Kidney tubule cell (primary cell): ENCODE data around the gene KLHL22.
A peak's percentile ranks its signal among the peaks of the same experiment; 100 is the strongest.
"Not testable (repeated sequence)": the region's sequence is repeated elsewhere in the genome, so short reads cannot be mapped to it uniquely, and the experiment has no call there.

Experiments used
- DNase-seq: peaks from one replicate; pipeline ENCODE4 v3.0.0-alpha.2; 2018; ENCODE audit warnings: low spot score

The KLHL22 gene

GRCh38 chr22:20504293-20504922 is 8.8 kb upstream of the KLHL22 start:
- DNase-seq: peak; percentile 95

- DNase-seq: peak; percentile 94
Observed at GRCh38 chr22:20503816-20504215, 8.2 kb upstream of the KLHL22 start.

GRCh38 chr22:20499769-20500168 is 4.2 kb upstream of the KLHL22 start:
- no peak for DNase-seq

GRCh38 chr22:20498913-20499312 is 3.3 kb upstream of the KLHL22 start:
- no peak for DNase-seq

- no peak for DNase-seq
Observed at GRCh38 chr22:20497426-20497825, 1.8 kb upstream of the KLHL22 start.

GRCh38 chr22:20495861-20496681 is 476 bp upstream of the KLHL22 start:
- DNase-seq: peak; percentile 94

GRCh38 chr22:20491346-20491745 is 4.2 kb downstream of the KLHL22 start:
- DNase-seq: no peak

GRCh38 chr22:20490941-20491307 is 4.7 kb downstream of the KLHL22 start:
- no peak for DNase-seq

- no peak for DNase-seq
Observed at GRCh38 chr22:20490183-20490940, 5.2 kb downstream of the KLHL22 start.

- no peak for DNase-seq
Observed at GRCh38 chr22:20488946-20489345, 6.6 kb downstream of the KLHL22 start.

GRCh38 chr22:20487715-20488114 is 7.9 kb downstream of the KLHL22 start:
- DNase-seq: no peak

GRCh38 chr22:20486229-20486628 is 9.4 kb downstream of the KLHL22 start:
- DNase-seq: no peak

GRCh38 chr22:20484948-20485683 is 10.5 kb downstream of the KLHL22 start:
- DNase-seq: no peak

GRCh38 chr22:20483771-20484170 is 11.8 kb downstream of the KLHL22 start:
- DNase-seq: no peak

GRCh38 chr22:20483143-20483506 is 12.5 kb downstream of the KLHL22 start:
- DNase-seq: not testable (repeated sequence)

- no peak for DNase-seq
Observed at GRCh38 chr22:20479612-20480196, 15.9 kb downstream of the KLHL22 start.

- DNase-seq: not testable (repeated sequence)
Observed at GRCh38 chr22:20478059-20478458, 17.5 kb downstream of the KLHL22 start.

- not testable (repeated sequence) for DNase-seq
Observed at GRCh38 chr22:20475569-20475968, 20.0 kb downstream of the KLHL22 start.

- no peak for DNase-seq
Observed at GRCh38 chr22:20475115-20475436, 20.5 kb downstream of the KLHL22 start.

- DNase-seq: no peak
Observed at GRCh38 chr22:20472629-20473442, 22.8 kb downstream of the KLHL22 start.
